Stimulated activated CD4-positive, alpha-beta T cell treated with anti-CD3 and anti-CD28 coated beads, Interleukin-1b, Interleukin-23, amount 100 ng/mL, for 48 hours (primary cell): ENCODE results near the gene GSPT1.
A peak's percentile ranks its signal among the peaks of the same experiment; 100 is the strongest.
"Not testable (repeated sequence)": the region's sequence is repeated elsewhere in the genome, so short reads cannot be mapped to it uniquely, and the experiment has no call there.

ENCODE experiments used
- DNase-seq: peaks from one replicate; pipeline ENCODE4 v3.0.0-alpha.2; 2020

The GSPT1 gene

DNA sequence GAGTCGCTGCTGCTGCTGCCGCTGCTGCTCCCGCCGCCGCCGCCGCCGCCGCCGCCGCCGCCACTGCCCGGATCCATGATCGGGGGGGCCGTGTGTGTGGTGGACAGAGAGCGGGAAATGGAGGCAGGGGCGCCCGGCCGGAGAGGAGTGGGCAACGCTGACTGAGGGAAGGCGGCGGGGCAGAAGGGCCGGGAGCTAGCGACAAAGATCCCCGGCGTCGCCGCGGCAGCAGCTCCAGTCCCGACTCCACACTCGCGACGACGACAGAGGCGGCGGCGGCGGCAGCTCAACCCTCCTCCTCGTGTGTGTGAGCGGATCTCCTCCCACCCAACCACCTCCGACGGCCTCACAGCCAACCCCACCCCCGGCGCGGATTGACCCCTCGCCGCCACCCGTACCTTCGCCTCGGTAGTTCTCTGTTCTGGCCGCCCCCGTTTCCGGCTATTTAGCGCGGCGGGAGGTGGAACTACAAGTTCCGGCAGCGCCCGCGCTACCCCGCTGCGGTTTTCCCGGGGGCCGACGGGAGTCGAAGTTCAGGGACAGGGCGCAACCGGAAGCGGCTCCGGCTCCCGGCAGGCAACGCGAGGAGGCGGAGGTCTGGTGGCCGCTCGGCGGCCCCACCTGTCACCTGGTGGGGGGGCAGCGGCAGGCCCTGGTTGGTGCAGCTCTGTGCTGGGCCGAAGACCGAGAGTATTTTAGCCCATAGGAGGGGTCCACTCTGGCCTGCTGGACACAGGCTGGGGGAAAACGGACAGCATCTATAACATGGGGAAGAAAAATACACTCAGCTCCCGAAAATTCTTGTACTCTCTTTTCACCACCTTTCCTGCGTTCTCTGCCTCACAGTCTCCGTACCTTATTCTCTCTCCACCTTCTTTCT is at the start of gene GSPT1:
TSS of gene GSPT1 (minus strand) at position 313 of the 880 bp plus-strand sequence. CDS start at position 77, 236 bp downstream.
- DNase-seq: peak; percentile 100

DNA sequence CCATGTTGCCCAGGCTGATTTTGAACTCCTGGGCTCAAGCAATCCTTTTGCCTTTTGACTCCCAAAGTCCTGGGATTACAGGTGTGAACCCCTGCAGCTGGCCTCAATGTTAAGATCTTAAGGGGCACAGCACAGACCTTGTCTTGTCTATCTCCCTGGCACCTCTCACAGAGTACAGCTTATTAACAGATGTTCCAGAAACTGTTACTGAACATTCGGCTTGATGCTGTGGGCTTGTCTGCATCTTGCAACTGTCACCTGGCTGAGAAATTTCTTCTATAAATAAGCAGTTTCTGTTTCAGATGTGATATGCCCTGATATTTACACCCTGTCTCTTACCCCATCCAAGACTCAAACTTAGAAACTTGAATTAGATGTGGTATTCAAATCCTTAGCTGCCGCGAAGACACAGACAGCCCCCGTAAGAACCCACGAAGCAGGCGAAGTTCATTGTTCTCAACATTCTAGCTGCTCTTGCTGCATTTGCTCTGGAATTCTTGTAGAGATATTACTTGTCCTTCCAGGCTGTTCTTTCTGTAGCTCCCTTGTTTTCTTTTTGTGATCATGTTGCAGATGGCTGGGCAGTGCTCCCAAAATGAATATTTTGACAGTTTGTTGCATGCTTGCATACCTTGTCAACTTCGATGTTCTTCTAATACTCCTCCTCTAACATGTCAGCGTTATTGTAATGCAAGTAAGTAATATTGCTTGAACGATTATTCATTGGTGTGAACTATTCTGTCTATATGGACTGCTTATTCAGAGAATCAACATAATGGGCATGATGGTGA is 49.2 kb upstream of the GSPT1 start, which contains the start of gene TNFRSF17:
TSS of gene TNFRSF17 (plus strand) at position 450 of the 791 bp plus-strand sequence. CDS start at position 565, 115 bp downstream.
- DNase-seq: no peak

DNA sequence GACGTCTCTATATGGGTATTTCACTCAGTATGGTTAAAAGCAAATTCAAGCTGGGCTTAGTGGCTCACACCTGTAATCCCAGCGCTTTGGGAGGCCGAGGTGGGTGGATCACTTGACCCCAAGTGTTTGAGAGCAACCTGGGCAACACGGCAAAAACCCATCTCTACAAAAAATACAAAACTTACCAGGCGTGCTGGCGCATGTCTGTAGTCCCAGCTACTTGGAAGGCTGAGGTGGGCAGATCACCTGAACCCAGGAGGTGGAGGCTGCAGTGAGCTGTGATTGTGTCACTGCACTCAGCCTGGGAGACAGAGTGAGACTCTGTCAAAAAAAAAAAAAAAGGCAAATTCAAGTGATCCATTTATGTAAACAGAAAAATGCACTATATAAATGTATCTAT is 48.0 kb upstream of the GSPT1 start:
- no peak for DNase-seq

DNA sequence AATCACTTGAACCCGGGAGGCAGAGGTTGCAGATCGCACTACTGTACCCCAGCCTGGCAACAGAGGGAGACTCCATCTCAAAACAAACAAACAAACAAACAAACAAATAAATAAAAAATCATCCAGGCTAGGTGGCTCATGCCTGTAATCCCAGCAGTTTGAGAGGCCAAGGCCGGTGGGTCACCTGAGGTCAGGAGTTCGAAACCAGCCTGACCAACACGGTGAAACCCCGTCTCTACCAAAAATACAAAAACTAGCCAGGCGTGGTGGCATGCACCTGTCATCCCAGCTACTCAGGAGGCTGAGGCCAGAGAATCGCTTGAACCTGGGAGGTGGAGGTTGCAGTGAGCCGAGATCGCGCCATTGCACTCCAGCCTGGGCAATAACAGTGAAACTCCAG is 47.2 kb upstream of the GSPT1 start:
- DNase-seq: not testable (repeated sequence)

DNA sequence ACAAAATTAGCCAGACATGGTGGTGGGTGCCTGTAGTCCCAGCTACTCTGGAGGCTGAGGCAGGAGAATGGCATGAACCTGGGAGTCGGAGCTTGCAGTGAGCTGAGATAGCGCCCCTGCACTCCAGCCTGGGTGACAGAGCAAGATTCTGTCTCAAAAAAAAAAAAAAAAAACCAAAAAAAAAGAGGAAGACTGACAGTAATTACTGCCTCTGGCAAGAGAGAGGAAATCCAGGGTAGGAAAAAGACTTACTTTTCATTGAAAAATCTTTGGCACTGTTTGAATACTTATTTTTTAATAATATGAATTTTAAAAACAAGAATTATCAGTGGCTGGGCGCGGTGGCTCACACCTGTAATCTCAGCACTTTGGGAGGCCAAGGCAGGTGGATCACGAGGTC is 46.7 kb upstream of the GSPT1 start:
- not testable (repeated sequence) for DNase-seq

DNA sequence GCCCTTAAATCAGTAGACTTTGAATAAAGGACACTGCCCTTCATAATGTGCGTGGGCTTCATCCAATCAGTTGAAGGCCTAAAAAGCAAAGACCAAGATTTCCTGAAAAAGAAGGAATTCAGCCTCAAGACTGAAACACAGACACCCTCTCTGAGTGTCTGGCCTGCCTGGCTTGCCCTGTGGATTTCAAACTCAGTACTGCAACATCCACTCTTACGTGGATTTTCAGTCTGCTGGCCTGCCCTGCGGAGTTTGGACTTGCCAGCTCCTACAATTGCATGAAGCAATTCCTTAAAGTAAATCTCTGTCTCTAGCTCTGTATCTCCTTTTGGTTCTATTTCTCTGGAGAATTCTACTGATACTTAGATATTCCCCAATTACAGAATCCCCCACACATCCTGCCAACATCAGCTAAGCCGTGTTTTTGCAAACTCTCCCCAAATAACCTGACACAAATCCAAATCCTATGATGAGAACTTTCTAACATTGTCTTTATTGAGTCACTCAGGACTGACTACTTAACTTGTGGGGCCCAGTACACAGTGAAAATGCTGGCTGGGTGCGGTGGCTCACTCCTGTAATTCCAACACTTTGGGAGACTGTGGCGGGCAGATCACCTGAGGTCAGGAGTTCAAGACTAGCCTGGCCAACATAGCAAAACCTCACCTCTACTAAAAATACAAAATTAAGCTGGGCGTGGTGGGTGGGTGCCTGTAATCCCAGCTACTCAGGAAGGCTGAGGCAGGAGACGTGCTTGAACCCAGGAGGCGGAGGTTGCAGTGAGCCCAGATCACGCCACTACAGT is 42.0 kb upstream of the GSPT1 start:
- DNase-seq: no peak

DNA sequence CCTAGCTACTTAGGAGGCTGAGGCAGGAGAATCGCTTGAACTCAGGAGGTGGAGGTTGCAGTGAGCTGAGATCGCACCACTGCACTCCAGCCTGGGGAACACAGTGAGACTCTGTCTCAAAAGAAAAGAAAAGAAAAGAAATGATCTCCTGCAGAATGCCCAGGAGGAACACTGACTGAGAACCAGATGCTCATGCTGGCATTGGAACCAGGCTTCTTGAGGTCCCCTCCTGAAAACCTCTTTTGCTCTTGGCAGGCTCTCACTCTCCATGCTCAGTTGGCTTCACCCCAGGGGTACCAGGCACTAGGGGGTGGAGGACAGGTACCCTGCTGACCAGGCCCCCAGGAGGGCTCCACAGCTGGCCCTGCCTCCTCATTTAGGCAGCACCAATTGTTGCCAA is 40.8 kb upstream of the GSPT1 start:
- DNase-seq: no peak

DNA sequence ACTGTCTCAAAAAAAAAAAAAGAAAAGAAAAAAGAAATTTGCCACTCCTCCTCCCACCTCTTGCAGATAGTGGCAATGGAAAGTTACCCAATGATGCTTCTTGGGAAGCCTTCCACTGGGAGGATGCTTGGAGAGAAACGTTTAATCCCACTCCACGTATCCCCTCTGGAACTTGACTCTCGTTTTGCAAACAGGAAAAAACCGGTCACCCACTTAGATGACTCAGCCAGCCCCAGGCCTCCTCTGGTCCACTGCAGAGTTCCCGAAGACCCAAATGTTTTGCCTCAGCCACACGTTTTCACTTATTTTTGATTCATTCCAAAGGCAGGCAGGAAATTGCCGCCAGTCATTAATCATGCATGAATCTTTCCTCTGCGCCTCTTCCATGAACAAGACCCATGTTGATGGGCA is 40.0 kb upstream of the GSPT1 start:
- DNase-seq: no peak

DNA sequence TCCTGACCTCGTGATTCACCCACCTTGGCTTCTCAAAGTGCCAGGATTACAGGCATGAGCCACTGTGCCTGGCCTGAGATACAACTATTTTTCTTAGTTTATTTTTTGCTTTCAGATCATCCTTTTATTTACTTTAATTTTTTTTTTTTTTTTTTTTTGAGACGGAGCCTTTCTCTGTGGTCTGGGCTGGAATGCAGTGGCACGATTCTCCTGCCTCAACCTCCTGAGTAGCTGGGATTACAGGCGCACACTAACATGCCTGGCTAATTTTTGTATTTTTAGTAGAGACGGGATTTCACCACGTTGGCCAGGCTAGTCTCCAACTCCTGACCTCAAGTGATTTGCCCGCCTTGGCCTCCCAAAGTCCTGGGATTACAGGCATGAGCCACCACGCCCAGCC is 37.8 kb upstream of the GSPT1 start:
- not testable (repeated sequence) for DNase-seq

DNA sequence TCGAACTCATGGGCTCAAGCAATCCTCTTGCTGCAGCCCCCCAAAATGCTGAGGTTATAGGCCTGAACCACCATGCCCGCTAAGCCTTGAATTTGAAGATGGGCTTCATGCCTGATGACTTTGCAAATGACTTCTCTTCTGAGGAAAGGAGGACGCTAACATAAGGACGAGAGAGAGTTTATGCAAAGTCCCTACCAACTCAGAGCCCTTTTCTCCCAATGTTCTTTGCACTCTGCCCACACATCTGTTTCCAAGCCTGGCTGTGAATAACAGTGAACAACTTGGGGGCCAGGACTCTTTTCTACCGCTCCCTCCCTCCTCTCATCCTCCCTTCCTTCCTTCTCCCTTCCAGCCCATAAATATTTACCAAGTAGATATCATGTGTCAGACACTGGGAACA is 34.6 kb upstream of the GSPT1 start:
- DNase-seq: no peak

DNA sequence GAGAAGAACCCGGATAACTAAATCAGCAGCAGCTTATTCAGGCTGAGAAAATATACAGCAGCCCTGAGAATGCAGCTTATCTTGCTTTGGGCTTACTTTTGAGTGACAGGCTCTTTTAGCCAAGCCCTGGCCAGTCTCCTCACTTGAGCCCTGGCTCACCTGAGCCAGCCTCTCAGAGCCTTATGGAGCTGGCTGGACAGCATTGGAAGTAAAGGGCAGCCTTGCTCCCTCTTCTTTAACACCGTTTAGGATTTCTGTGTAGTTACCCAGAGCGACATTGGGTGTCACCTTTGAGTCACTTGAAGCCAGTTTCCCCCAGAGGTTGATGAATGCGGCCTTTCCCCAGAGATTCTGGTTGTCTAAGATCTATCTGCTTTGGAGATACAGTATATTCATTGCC is 33.8 kb upstream of the GSPT1 start:
- no peak for DNase-seq

DNA sequence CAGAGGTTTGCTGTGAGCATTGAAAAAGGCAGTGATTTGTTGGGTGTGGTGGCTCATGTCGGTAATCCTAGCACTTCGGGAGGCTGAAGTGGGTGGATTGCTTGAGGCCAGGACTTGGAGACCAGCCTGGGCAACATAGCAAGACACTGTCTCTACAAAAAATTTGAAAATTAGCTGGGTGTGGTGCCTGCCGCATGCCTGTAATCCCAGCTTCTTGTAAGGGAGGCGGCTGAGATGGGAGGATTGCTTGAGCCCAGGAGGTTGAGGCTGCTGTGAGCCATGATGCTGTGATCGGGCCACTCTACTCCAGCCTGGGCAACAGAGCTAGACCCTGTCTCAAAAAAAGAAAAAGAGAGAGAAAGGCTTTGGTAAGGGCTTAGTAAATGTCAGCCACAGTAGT is 33.1 kb upstream of the GSPT1 start:
- DNase-seq: no peak

DNA sequence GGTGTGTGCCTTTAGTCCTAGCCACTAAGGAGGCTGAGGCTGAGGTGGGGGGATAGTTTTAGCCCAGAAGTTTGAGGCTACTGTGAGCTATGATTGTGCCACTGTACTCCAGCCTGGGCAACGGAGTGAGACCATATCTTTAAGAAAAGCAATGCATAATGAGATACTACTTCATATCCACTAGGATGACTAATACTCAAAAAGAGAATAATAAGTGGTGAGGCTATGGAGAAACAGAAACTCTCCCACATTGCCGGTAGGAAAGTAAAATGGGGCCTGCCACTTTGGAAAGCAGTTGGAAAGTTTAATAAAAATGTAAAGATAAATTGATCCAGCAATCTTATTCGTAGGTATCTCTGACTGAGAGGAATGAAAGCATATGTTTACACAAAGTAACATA is 30.7 kb upstream of the GSPT1 start:
- no peak for DNase-seq

DNA sequence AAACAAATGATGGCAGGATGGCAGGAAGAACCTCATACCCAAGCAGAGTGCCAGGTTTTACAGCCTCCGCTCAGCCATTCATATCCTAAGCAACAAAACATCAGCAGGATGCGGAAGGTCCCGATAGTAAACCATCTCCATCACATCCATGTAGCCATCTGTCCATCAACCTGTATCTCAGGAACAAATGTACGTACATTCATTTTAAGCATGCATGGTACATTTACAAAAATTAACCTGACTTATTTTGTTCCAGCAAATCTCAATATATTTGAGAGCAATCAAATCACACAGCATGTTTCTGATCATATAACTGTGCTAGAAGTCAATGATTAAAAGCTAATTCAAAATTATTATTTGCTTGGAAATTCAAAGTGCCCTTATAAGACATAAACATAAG is 26.2 kb upstream of the GSPT1 start, which contains the start of gene NPIPB2:
TSS of gene NPIPB2 (minus strand) at position 101 of the 400 bp plus-strand sequence. CDS start at position 101, 0 bp downstream.
- not testable (repeated sequence) for DNase-seq

DNA sequence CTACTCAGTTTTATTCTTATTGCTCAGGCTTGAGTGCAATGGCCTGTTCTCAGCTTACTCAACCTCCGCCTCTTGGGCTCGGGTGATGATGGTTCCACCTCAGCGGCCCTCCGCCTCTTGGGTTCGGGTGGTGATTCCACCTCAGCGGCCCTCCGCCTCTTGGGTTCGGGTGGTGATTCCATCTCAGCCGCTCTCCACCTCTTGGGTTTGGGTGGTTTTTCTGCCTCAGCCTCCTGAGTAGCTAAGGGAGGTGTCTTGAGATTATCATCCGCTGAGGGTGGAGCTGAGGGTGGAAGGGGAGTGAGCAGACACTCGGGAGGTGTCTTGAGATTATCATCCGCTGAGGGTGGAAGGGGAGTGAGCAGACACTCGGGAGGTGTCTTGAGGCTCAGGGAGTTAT is 11.6 kb upstream of the GSPT1 start:
- not testable (repeated sequence) for DNase-seq

DNA sequence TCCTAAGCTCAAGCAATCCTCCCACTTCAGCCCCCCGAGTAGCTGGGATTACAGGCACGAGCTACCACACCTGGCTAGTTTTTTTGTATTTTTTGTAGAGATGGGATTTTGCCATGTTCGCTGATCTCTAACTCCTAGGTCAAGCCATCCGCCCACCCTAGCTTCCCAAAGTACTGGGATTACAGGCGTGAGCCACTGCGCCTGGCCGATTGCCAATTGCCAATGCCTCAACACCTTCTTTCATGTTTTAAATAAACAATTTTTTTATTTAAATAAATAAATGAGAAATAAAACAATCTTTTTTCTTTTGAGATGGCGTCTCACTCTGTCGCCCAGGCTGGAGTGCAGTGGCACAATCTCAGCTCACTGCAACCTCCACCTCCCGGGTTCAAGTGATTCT is 8.3 kb upstream of the GSPT1 start:
- DNase-seq: not testable (repeated sequence)

DNA sequence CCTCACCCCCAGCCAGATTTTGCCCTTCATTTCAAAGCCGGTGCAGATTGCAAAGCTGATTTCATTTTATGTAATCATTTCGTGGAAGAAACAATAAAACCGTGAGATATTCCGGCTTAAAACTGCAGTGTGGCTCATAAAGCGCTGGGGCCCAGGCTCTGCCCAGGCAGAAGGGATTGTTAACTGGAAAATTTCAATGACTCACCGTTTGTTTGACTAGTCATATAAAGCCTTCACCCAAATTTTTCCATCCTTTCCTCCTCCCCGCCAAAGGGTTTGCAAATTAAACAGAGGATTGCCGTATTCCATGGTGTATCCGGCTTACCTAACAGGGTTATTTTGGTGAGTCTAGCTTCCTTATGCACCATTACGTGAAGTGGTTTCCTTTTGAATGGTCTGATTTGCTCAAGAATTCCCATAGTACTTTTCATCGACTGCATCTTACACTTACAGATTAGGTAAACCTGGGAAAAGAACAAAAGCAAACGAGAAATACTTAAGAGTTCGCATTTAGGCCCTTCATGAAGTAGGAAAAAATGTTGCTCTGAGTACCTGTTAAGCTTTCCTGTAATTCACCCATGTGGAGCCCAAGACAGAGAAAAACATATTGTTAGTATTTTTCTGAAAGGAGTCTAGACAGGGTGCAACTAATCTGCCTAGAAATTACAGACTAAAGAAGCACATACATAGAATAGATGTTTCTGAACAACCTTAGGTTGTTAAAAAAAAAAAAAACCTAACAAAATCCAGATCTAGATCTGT is 949 bp upstream of the GSPT1 start:
- DNase-seq: no peak

DNA sequence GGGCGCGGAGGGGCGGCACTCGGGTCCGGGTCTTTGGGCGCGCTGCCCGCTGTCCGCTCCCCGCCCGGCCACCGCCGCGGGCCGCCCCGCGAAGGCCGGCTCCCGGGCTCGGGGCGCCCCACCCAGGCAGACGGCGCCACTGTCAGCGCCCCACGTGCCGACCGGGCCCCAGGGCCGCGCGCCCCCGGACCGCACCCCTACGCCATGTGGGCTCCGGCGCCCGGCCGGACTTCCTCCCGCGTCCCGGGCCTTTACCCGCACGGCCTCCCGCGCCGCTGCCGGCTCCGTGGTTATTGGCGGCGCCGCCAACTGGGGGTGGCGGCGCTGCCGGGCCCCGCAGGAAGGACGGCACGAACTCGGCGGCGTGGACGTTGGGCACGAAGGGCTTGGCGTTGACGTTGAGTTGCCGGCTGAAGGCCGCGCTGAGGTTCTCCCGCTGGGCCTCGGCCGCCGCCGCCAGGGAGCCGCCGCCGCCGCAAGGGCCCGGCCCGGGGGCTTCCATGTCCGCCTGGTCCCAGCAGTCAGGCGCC is 577 bp downstream of the GSPT1 start:
- DNase-seq: peak; percentile 23

DNA sequence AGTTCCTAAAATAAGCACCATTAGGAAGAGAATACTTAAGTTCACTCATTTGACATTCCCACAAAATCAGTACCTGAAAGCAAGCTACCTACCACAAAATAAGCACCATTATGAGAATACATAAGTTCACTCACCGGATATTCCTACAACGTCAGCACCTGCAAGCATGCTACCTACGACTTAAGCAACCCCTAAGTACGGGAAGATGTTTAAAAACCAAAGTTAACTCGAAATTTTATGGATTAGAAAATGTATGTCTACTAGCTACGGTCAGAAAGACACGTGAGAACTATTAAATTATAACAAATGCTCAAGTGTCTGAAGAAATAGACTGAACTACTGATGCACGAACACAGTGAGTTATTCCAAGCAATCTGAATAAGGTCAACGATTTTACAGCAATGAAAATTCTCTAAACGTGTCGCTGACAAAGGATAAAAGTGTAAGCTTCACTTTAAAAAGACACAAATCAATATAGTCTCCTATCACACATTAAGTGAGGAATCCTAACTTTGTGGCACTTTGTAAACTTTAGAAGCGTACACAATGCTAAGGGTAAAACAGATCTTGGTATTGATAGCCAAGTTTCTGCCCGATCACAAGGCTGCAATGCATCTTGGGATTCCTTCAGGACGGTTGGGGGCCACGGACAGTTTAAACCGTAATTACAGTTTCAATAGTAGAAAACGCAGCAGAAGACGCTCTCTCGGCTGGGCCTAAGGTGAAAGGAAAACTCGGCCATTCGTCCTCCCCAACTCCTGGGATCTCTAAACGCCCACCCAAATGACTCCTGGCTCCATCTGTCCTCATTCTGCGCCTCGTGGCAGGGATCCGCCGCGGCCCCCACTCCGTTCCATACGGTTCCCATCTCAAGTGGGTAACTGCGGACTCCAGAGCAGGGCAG is 1.3 kb downstream of the GSPT1 start:
- peak; percentile 39 for DNase-seq

DNA sequence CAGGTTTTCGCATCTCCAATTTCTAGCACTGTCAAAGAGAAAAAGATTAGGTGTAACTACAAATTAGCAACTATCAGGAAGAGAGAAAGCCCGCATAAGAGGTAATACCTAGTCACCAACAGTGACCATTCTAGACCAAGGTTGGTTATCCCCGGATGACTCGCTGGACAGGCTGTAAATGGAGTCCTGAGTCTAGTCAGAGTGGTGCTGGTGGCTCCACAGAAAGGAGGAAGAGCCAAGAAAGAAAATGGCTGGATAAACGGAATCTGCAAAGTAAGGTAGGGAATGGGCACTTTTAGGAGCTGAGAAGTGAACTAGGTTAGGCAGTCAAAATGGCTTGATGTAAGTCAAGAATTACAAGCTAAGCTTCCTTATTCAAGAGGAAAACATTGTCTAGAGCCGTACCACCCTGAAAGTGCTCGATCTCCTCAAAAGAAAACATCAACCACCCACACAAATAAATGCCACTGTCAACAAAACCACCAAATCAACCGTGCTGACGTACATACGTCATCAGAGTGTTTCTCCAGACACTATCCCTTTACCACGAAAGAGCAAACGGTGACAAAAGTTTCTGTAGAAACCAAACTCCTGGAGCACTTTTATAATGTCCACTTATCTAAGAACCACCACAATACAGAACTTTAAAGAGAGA is 2.2 kb downstream of the GSPT1 start:
- DNase-seq: peak; percentile 16
